ENCODE data around the gene ZNF280D. TPM values are rescaled to one million over a fixed set of nuclear protein-coding genes. Genes with fewer than 3 reads are reported as not detected.

The ZNF280D gene
- polyA plus RNA-seq, 1 donor from 2014 or later, result 35.4 TPM

DNA sequence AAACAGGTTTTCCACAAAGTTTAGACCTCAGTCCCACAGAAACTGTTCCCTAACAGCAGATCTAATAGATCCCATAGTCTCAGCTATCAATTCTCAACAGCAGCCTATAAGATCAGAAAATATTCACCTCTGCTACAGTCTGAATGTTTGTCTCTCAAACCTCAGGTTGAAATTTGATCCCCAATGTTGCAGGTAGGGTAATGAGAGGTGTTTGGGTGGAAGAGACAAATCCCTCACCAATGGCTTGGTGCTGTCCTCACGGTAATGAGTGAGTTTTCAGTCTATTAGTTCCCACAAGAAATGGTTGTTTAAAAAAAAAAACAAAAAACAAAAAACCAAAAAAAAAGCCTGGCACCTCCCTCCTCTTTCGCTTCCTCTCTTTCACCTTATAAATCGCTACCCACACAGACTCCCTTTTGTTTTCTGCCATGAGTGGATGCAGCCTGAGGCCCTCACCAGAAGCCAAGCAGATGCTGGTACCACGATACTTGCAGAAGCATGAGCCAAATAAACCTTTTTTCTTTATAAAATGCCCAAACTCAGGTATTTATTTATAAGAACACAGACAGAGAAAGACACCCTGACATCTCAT lies 14.2 kb downstream of the ZNF280D start:
- no peaks in the 10 kb centered on the region for H3K27me3 ChIP-seq (ENCODE audit: insufficient read depth, low read depth, low read length)
- H3K4me2 ChIP-seq (ENCODE audit: low read length), result no peak overlapping the region
- peaks cover 5% of the 10 kb centered on the region for H3K79me2 ChIP-seq (replicated peaks; ENCODE audit: insufficient read depth, low read length)
- H3K4me3 ChIP-seq (ENCODE audit: low read length), result no peak overlapping the region
- H3K9me3 ChIP-seq (ENCODE audit: low read length), result no peaks in the 10 kb centered on the region
- no peak overlapping the region for H2AFZ ChIP-seq (ENCODE audit: low read depth, low read length)
- H3F3A ChIP-seq (ENCODE audit: insufficient read depth, low read length, poor library complexity, severe bottlenecking), result no peaks in the 10 kb centered on the region
- no peaks in the 10 kb centered on the region for H3K9me2 ChIP-seq (ENCODE audit: insufficient read depth, low read length)
- H3K9ac ChIP-seq (ENCODE audit: low read length), result no peak overlapping the region
- no peaks in the 10 kb centered on the region for H3K36me3 ChIP-seq (ENCODE audit: insufficient read depth, low read length)
- TF ChIP-seq POLR2AphosphoS5 (IDR thresholded peaks at IDR 0.05), result no peak
- TF ChIP-seq EP300 (conservative IDR thresholded peaks at IDR 0.05; ENCODE audit: poor library complexity, severe bottlenecking), result no peak
- TF ChIP-seq, protein P1, sequence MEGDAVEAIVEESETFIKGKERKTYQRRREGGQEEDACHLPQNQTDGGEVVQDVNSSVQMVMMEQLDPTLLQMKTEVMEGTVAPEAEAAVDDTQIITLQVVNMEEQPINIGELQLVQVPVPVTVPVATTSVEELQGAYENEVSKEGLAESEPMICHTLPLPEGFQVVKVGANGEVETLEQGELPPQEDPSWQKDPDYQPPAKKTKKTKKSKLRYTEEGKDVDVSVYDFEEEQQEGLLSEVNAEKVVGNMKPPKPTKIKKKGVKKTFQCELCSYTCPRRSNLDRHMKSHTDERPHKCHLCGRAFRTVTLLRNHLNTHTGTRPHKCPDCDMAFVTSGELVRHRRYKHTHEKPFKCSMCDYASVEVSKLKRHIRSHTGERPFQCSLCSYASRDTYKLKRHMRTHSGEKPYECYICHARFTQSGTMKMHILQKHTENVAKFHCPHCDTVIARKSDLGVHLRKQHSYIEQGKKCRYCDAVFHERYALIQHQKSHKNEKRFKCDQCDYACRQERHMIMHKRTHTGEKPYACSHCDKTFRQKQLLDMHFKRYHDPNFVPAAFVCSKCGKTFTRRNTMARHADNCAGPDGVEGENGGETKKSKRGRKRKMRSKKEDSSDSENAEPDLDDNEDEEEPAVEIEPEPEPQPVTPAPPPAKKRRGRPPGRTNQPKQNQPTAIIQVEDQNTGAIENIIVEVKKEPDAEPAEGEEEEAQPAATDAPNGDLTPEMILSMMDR (IDR thresholded peaks at IDR 0.05; ENCODE audit: poor library complexity, severe bottlenecking), result no peak
- TF ChIP-seq RAD21 (conservative IDR thresholded peaks at IDR 0.05), result no peak
- no peak for TF ChIP-seq EZH2 (IDR thresholded peaks at IDR 0.05; ENCODE audit: borderline replicate concordance, insufficient read depth, low read length, poor library complexity, severe bottlenecking)
- no peak for TF ChIP-seq SMC3 (conservative IDR thresholded peaks at IDR 0.05; ENCODE audit: poor library complexity)
- TF ChIP-seq MXI1 (conservative IDR thresholded peaks at IDR 0.05; ENCODE audit: poor library complexity, severe bottlenecking), result no peak
- H4K20me1 ChIP-seq (ENCODE audit: insufficient read depth), result no peaks in the 10 kb centered on the region
- no peak overlapping the region for H3K27ac ChIP-seq (ENCODE audit: low read length)

DNA sequence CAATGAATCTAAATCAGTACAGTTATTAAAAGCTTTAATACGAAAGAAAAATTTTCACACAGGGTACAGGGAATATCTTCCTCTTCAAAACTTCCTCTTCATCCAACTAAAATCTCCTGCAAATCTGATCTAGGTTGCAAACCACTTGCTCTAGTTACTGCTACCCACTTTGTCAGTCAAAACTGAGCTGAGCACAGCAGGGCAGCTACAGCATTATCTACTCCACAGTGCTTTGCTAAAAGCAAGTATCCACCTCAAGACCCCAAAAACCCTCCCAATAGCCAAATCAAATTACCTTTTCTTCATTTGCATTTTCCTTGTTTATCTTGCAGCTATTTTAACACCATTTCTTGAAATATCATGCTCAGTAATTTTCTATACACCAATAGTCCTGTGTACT lies 14.7 kb downstream of the ZNF280D start:
- Histone ChIP-seq H3K4me2 (ENCODE audit: low read length) (no peak overlapping the region), H4K20me1 (ENCODE audit: insufficient read depth) (no peaks in the 10 kb centered on the region), H3K36me3 (ENCODE audit: insufficient read depth, low read length) (no peaks in the 10 kb centered on the region), H3K9me2 (ENCODE audit: insufficient read depth, low read length) (no peaks in the 10 kb centered on the region), H3K79me2 (replicated peaks; ENCODE audit: insufficient read depth, low read length) (peaks cover 5% of the 10 kb centered on the region), H3K9me3 (ENCODE audit: low read length) (no peaks in the 10 kb centered on the region), H2AFZ (ENCODE audit: low read depth, low read length) (no peak overlapping the region), H3K27ac (ENCODE audit: low read length) (no peak overlapping the region), H3K27me3 (ENCODE audit: insufficient read depth, low read depth, low read length) (no peaks in the 10 kb centered on the region), H3F3A (ENCODE audit: insufficient read depth, low read length, poor library complexity, severe bottlenecking) (no peaks in the 10 kb centered on the region), H3K9ac (ENCODE audit: low read length) (no peak overlapping the region), H3K4me3 (ENCODE audit: low read length) (no peak overlapping the region)
- TF ChIP-seq RAD21 (conservative IDR thresholded peaks at IDR 0.05) (no peak), MXI1 (conservative IDR thresholded peaks at IDR 0.05; ENCODE audit: poor library complexity, severe bottlenecking) (no peak), SMC3 (conservative IDR thresholded peaks at IDR 0.05; ENCODE audit: poor library complexity) (no peak), EP300 (conservative IDR thresholded peaks at IDR 0.05; ENCODE audit: poor library complexity, severe bottlenecking) (no peak), TAF1 (IDR thresholded peaks at IDR 0.05; ENCODE audit: low read depth) (no peak), EZH2 (IDR thresholded peaks at IDR 0.05; ENCODE audit: borderline replicate concordance, insufficient read depth, low read length, poor library complexity, severe bottlenecking) (no peak)
- TF ChIP-seq, protein P2, sequence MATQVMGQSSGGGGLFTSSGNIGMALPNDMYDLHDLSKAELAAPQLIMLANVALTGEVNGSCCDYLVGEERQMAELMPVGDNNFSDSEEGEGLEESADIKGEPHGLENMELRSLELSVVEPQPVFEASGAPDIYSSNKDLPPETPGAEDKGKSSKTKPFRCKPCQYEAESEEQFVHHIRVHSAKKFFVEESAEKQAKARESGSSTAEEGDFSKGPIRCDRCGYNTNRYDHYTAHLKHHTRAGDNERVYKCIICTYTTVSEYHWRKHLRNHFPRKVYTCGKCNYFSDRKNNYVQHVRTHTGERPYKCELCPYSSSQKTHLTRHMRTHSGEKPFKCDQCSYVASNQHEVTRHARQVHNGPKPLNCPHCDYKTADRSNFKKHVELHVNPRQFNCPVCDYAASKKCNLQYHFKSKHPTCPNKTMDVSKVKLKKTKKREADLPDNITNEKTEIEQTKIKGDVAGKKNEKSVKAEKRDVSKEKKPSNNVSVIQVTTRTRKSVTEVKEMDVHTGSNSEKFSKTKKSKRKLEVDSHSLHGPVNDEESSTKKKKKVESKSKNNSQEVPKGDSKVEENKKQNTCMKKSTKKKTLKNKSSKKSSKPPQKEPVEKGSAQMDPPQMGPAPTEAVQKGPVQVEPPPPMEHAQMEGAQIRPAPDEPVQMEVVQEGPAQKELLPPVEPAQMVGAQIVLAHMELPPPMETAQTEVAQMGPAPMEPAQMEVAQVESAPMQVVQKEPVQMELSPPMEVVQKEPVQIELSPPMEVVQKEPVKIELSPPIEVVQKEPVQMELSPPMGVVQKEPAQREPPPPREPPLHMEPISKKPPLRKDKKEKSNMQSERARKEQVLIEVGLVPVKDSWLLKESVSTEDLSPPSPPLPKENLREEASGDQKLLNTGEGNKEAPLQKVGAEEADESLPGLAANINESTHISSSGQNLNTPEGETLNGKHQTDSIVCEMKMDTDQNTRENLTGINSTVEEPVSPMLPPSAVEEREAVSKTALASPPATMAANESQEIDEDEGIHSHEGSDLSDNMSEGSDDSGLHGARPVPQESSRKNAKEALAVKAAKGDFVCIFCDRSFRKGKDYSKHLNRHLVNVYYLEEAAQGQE (IDR thresholded peaks at IDR 0.05; ENCODE audit: borderline replicate concordance), result no peak
- TF ChIP-seq, protein P1 (IDR thresholded peaks at IDR 0.05; ENCODE audit: poor library complexity, severe bottlenecking), result no peak
